Neuronal stem cell (in vitro differentiated cells): ENCODE measurements around the gene SAFB2.

Experiments used
- DNase-seq: peaks from one replicate; pipeline ENCODE4 v3.0.0-alpha.2; 2013; ENCODE audit warnings: low spot score
- H2AFZ ChIP-seq: one replicate; pipeline ENCODE4 v1.6.1; 2013; ENCODE audit warnings: mild to moderate bottlenecking, low read length, inconsistent platforms
- H2AK5ac ChIP-seq: 2 replicates; pipeline ENCODE4 v1.6.1; 2013; ENCODE audit warnings: low read depth, mild to moderate bottlenecking, inconsistent platforms, low read length, moderate library complexity, mixed read lengths
- H2BK120ac ChIP-seq: 2 replicates; pipeline ENCODE4 v1.6.1; 2013; ENCODE audit warnings: low read depth, mild to moderate bottlenecking, inconsistent platforms, low read length, moderate library complexity, mixed read lengths
- H2BK12ac ChIP-seq: one replicate; pipeline ENCODE4 v1.6.1; 2013; ENCODE audit warnings: low read length, inconsistent platforms
- H2BK15ac ChIP-seq: 2 replicates; pipeline ENCODE4 v1.6.1; 2013; ENCODE audit warnings: mild to moderate bottlenecking, low read length, inconsistent platforms, mixed read lengths
- H2BK5ac ChIP-seq: one replicate; pipeline ENCODE4 v1.6.1; 2013; ENCODE audit warnings: inconsistent platforms, mild to moderate bottlenecking, low read length, moderate library complexity
- H3K14ac ChIP-seq: one replicate; pipeline ENCODE4 v1.6.1; 2013; ENCODE audit warnings: low read length, inconsistent platforms
- H3K18ac ChIP-seq: 2 replicates; pipeline ENCODE4 v1.6.1; 2013; ENCODE audit warnings: low read length, inconsistent platforms
- H3K23ac ChIP-seq: 2 replicates; pipeline ENCODE4 v1.6.1; 2013; ENCODE audit warnings: low read depth, mild to moderate bottlenecking, mixed read lengths, low read length, inconsistent platforms; ENCODE audit not compliant: poor library complexity
- H3K27ac ChIP-seq: replicated peaks from 3 replicates; pipeline ENCODE4 v1.5.1; 2013; ENCODE audit warnings: low read length, inconsistent platforms
- H3K27me3 ChIP-seq, 3 experiments: 2 replicates each; pipeline ENCODE4 v1.6.1; 2013; ENCODE audit warnings: low read length in 3 of 3, mild to moderate bottlenecking in 2 of 3, inconsistent platforms in 1 of 3, low read depth in 1 of 3, mixed read lengths in 1 of 3, moderate library complexity in 1 of 3; ENCODE audit not compliant: control insufficient read depth in 3 of 3, insufficient read depth in 3 of 3
- H3K36me3 ChIP-seq, 2 donors: replicated peaks in 1 of 2; 2 replicates each; pipeline ENCODE4 v1.6.1; 2013; ENCODE audit warnings: low read length in 2 of 2; ENCODE audit not compliant: control insufficient read depth in 2 of 2, insufficient read depth in 2 of 2
- H3K4ac ChIP-seq: 2 replicates; pipeline ENCODE4 v1.6.1; 2013; ENCODE audit warnings: inconsistent platforms, mild to moderate bottlenecking, low read length, moderate library complexity
- H3K4me1 ChIP-seq, 2 donors: 1 replicate in 1 of 2; 2 replicates in 1 of 2; pipeline ENCODE4 v1.6.1; 2013; ENCODE audit warnings: low read length in 2 of 2, low read depth in 1 of 2; ENCODE audit not compliant: control insufficient read depth in 2 of 2, insufficient read depth in 1 of 2
- H3K4me2 ChIP-seq: one replicate; pipeline ENCODE4 v1.6.1; 2013; ENCODE audit warnings: mild to moderate bottlenecking, low read length, inconsistent platforms; ENCODE audit not compliant: insufficient read depth, poor library complexity, severe bottlenecking
- H3K4me3 ChIP-seq, 2 donors: 2 replicates each; pipeline ENCODE4 v1.5.1; 2013; ENCODE audit warnings: low read length in 2 of 2, mild to moderate bottlenecking in 2 of 2, inconsistent platforms in 1 of 2, moderate library complexity in 1 of 2
- H3K79me1 ChIP-seq: one replicate; pipeline ENCODE4 v1.6.1; 2013; ENCODE audit warnings: low read depth, mild to moderate bottlenecking, inconsistent platforms, low read length, moderate library complexity
- H3K9ac ChIP-seq: one replicate; pipeline ENCODE4 v1.6.1; 2013; ENCODE audit warnings: mild to moderate bottlenecking, low read depth, low read length, inconsistent platforms; ENCODE audit not compliant: poor library complexity
- H3K9me3 ChIP-seq, 2 donors: replicated peaks in 1 of 2; 2 replicates each; pipeline versions ENCODE3 to v1.6.1; 2013; ENCODE audit warnings: low read length in 2 of 2, mild to moderate bottlenecking in 2 of 2, inconsistent platforms in 1 of 2, low read depth in 1 of 2, mixed read lengths in 1 of 2, moderate library complexity in 1 of 2; ENCODE audit not compliant: control insufficient read depth in 2 of 2, insufficient read depth in 1 of 2
- H4K8ac ChIP-seq: one replicate; pipeline ENCODE4 v1.6.1; 2013; ENCODE audit warnings: low read depth, mild to moderate bottlenecking, inconsistent platforms, low read length, moderate library complexity
- H4K91ac ChIP-seq: one replicate; pipeline ENCODE4 v1.6.1; 2013; ENCODE audit warnings: low read length, low read depth, mild to moderate bottlenecking, inconsistent platforms; ENCODE audit not compliant: poor library complexity
- WGBS, 2 donors: extraction: QIAGEN DNeasy Blood & Tissue Kit; methylation state at CpG; one replicate each; pipeline ENCODE4 v1.1.7; 2013; ENCODE audit warnings: missing lambda C conversion rate in 2 of 2, mixed read lengths in 1 of 2; ENCODE audit not compliant: insufficient read length in 2 of 2, insufficient replicate concordance in 1 of 2; ENCODE audit errors: extremely low coverage in 2 of 2; 5-methylcytosine and 5-hydroxymethylcytosine counted together

SAFB2 gene

DNA sequence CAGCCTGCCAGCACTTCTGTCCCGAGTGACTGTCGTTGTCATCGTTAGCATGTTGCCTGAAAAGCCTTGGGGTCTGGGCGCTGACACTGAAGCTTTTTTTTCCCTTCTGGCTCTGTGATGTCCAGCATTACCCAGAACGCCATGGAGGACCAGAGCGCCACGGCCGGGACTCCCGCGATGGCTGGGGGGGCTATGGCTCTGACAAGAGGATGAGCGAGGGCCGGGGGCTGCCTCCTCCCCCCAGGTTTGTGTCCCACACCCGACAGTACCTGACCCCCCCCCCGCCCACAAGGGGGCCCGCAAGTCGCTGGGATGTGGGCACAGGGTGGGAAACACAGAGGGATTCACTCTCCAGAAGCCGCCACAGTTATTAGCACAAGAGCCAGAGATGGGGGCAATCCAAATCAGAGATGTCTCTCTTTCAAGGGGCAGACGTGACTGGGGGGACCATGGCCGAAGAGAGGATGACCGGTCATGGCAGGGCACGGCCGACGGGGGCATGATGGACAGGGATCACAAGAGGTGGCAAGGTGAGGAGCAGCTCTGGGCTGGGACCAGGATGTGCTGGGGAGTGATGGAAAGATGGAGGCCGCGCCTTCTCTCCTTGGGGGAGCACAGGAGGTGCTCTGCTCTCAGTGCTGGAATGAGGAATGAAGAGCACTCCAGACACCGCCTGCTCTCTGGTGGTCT, 44.5 kb upstream of the SAFB2 start:
- Histone ChIP-seq H3K9me3 (no peaks in the 10 kb centered on the region), H3K9ac (no peak overlapping the region), H3K4me1 (peaks cover 0 to 4% of the 10 kb centered on the region in 2 donors), H3K23ac (no peak overlapping the region), H2AK5ac (no peak overlapping the region), H2BK120ac (no peak overlapping the region), H4K91ac (no peak overlapping the region), H3K14ac (no peak overlapping the region), H3K18ac (no peak overlapping the region), H2BK15ac (no peak overlapping the region), H3K79me1 (peaks cover 4% of the 10 kb centered on the region), H3K27ac (peak overlapping the region; percentile 24), H4K8ac (no peak overlapping the region), H3K4ac (no peak overlapping the region), H3K4me3 (no peak overlapping the region), H2BK12ac (no peak overlapping the region), H2BK5ac (no peak overlapping the region), H3K36me3 (peaks cover 64 to 92% of the 10 kb centered on the region in 2 donors), H3K4me2 (no peak overlapping the region), H3K27me3 (no peaks in the 10 kb centered on the region), H2AFZ (no peak overlapping the region)
- no peak for DNase-seq
- whole genome bisulfite sequencing, 2 donors, result no CpG with 5 or more reads among the region's 26 CpGs

DNA sequence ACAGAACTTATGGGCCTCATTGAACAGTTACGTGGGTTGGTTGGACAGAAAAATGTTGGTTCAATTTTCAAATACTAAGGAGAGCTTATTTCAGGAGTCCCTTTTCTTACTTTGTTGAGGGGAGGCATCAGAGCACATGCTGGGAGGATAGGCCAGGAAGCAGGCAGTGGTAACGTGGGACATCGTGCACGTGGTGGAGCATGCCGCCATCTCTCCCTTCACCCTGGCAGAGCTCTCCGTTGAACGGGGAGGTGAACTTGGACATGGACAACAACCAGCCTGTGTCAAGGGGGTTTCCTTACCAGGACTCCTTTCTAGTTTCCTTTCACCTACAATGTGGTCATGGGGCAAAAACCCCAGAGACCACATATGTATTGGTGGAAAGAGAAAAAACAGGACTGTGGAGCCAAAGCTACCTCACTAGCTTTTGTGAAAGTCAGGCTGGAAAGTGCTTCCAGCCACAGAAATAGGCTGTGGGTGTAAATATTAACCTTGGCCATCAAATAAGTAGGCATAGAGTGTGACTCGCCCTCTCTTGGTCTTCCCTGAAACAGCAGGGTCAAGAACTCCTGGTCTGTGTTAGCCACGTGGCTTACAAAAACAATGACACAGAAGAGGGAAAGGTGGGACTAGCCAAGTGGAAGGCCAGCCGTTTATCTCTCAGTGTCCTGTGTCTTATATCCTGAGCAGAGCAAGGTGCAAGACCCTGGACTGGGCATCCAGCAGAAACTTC, 43.4 kb upstream of the SAFB2 start:
- DNase-seq, result no peak

DNA sequence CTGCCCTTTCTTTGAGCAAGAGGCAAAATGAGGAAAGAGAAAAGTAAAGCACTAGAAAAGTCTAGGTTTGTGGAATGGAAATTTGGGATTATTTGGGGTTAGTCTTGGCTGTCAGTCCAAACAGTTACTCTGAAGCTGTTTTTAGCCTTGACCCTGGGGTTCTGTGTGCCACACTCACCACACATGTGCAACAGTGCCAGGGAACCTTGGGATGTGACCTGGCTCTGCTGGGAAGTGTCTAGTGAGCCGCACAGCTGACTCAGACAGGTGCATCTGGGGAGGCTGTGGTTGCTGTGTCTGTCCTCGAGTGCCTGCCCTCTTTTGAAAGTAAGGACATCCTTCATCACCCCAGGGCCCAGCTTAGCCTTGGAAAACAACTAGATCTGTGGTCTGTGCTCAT, 41.9 kb upstream of the SAFB2 start:
- H3K9ac ChIP-seq, result no peak overlapping the region
- H3K14ac ChIP-seq, result no peak overlapping the region
- H3K79me1 ChIP-seq, result peaks cover 8% of the 10 kb centered on the region
- H3K4me2 ChIP-seq, result no peak overlapping the region
- H3K36me3 ChIP-seq, result peaks cover 71 to 97% of the 10 kb centered on the region in 2 donors
- no peaks in the 10 kb centered on the region for H3K9me3 ChIP-seq
- no peak overlapping the region for H3K27ac ChIP-seq
- H3K4me1 ChIP-seq, result peaks cover 0 to 4% of the 10 kb centered on the region in 2 donors
- no peak overlapping the region for H3K18ac ChIP-seq
- no peak overlapping the region for H2AFZ ChIP-seq
- H4K91ac ChIP-seq, result no peak overlapping the region
- DNase-seq, result no peak
- no CpG with 5 or more reads among the region's 2 CpGs for WGBS, 2 donors
- no peak overlapping the region for H2AK5ac ChIP-seq
- no peaks in the 10 kb centered on the region for H3K27me3 ChIP-seq
- no peak overlapping the region for H2BK15ac ChIP-seq
- no peak overlapping the region for H3K23ac ChIP-seq
- H2BK5ac ChIP-seq, result no peak overlapping the region
- no peak overlapping the region for H4K8ac ChIP-seq
- no peak overlapping the region for H3K4me3 ChIP-seq
- H2BK120ac ChIP-seq, result no peak overlapping the region
- H3K4ac ChIP-seq, result no peak overlapping the region
- no peak overlapping the region for H2BK12ac ChIP-seq

More for the DNA sequence above, 43.4 kb upstream of the SAFB2 start:
- Histone ChIP-seq H2BK12ac (no peak overlapping the region), H3K9ac (no peak overlapping the region), H3K27ac (no peak overlapping the region), H2AK5ac (no peak overlapping the region), H3K9me3 (no peaks in the 10 kb centered on the region), H3K27me3 (no peaks in the 10 kb centered on the region), H3K4me3 (no peak overlapping the region), H3K4me2 (no peak overlapping the region), H3K18ac (no peak overlapping the region), H3K4me1 (peaks cover 0 to 4% of the 10 kb centered on the region in 2 donors), H3K14ac (no peak overlapping the region), H2BK15ac (no peak overlapping the region), H4K91ac (no peak overlapping the region), H4K8ac (no peak overlapping the region), H3K23ac (no peak overlapping the region), H2AFZ (no peak overlapping the region), H2BK5ac (no peak overlapping the region), H3K4ac (no peak overlapping the region), H3K79me1 (peaks cover 8% of the 10 kb centered on the region), H2BK120ac (no peak overlapping the region), H3K36me3 (peaks cover 68 to 91% of the 10 kb centered on the region in 2 donors)
- WGBS, 2 donors, result no CpG with 5 or more reads among the region's 10 CpGs

DNA sequence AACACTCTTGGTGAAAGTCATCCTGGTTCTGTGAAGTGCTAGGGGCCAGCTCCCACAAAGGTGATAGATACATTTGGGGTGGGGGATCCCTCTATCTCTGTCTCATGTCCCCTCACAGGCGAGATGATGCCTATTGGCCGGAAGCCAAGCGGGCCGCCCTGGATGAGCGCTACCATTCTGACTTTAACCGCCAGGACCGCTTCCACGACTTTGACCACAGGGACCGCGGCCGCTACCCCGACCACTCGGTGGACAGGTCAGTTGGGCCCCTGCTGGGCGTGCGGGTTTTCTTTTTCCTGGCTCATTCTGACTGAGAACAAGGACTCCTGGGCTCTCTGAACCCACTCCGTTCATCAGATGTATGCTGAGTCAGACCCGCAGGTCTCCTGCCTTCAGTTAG, 41.3 kb upstream of the SAFB2 start:
- no peak overlapping the region for H2BK5ac ChIP-seq
- H2BK12ac ChIP-seq, result no peak overlapping the region
- H3K9me3 ChIP-seq, result no peaks in the 10 kb centered on the region
- no peak overlapping the region for H4K8ac ChIP-seq
- no peak overlapping the region for H3K14ac ChIP-seq
- no peak overlapping the region for H2BK120ac ChIP-seq
- H3K27ac ChIP-seq, result no peak overlapping the region
- H3K23ac ChIP-seq, result no peak overlapping the region
- H3K9ac ChIP-seq, result no peak overlapping the region
- H3K18ac ChIP-seq, result no peak overlapping the region
- peaks cover 4% of the 10 kb centered on the region for H3K79me1 ChIP-seq
- H4K91ac ChIP-seq, result no peak overlapping the region
- H3K4me2 ChIP-seq, result no peak overlapping the region
- DNase-seq, result no peak
- no CpG with 5 or more reads among the region's 17 CpGs for WGBS, 2 donors
- no peak overlapping the region for H2BK15ac ChIP-seq
- no peak overlapping the region for H2AK5ac ChIP-seq
- H3K27me3 ChIP-seq, result no peaks in the 10 kb centered on the region
- no peak overlapping the region for H3K4me3 ChIP-seq
- H2AFZ ChIP-seq, result no peak overlapping the region
- H3K4ac ChIP-seq, result no peak overlapping the region
- H3K4me1 ChIP-seq, result peaks cover 0 to 4% of the 10 kb centered on the region in 2 donors
- H3K36me3 ChIP-seq, result peaks cover 65 to 96% of the 10 kb centered on the region in 2 donors
